Inflammatory macrophage treated with lipopolysaccharide for 1 hour (primary cell): ENCODE data around the gene CCDC167.
"Not testable (repeated sequence)": the region's sequence is repeated elsewhere in the genome, so short reads cannot be mapped to it uniquely, and the experiment has no call there.

ENCODE experiments used
- DNase-seq, 2 donors: peaks; one replicate each; pipeline ENCODE4 v3.0.0-alpha.2; 2020 to 2022

Gene CCDC167

GRCh38 chr6:37507690-37508421, 8.2 kb upstream of the CCDC167 start:
- no peak for DNase-seq

- no peak for DNase-seq
Measured at GRCh38 chr6:37507077-37507476, 7.4 kb upstream of the CCDC167 start.

- DNase-seq = no peak
Measured at GRCh38 chr6:37506479-37506878, 6.8 kb upstream of the CCDC167 start.

GRCh38 chr6:37504024-37504423, 4.3 kb upstream of the CCDC167 start:
- DNase-seq = no peak

- DNase-seq = peak; percentile 26 to 29
Measured at GRCh38 chr6:37503309-37503965, 3.7 kb upstream of the CCDC167 start.

- DNase-seq = no peak
Measured at GRCh38 chr6:37502703-37503291, 3.1 kb upstream of the CCDC167 start.

GRCh38 chr6:37501632-37502491, 2.2 kb upstream of the CCDC167 start:
- DNase-seq = no peak

GRCh38 chr6:37500904-37501303, 1.2 kb upstream of the CCDC167 start:
- not testable (repeated sequence) for DNase-seq

- no peak for DNase-seq
Measured at GRCh38 chr6:37500294-37500608, 558 bp upstream of the CCDC167 start.

- DNase-seq = no peak
Measured at GRCh38 chr6:37496951-37497885, 2.5 kb downstream of the CCDC167 start.

GRCh38 chr6:37495244-37495934, 4.3 kb downstream of the CCDC167 start:
- no peak for DNase-seq

- DNase-seq = no peak
Measured at GRCh38 chr6:37493661-37493995, 6.1 kb downstream of the CCDC167 start.

GRCh38 chr6:37492991-37493660, 6.6 kb downstream of the CCDC167 start:
- DNase-seq = no peak

- no peak for DNase-seq
Measured at GRCh38 chr6:37492236-37492972, 7.3 kb downstream of the CCDC167 start.

- DNase-seq = no peak
Measured at GRCh38 chr6:37491830-37492208, 7.9 kb downstream of the CCDC167 start.

- DNase-seq = no peak
Measured at GRCh38 chr6:37491171-37491829, 8.4 kb downstream of the CCDC167 start.

- no peak for DNase-seq
Measured at GRCh38 chr6:37490536-37491170, 9.0 kb downstream of the CCDC167 start.

GRCh38 chr6:37489697-37490336, 9.9 kb downstream of the CCDC167 start:
- no peak for DNase-seq

- no peak for DNase-seq
Measured at GRCh38 chr6:37488476-37488875, 11.2 kb downstream of the CCDC167 start.
